Measurements from ENCODE around the gene FAM3A. TPM values are rescaled to one million over a fixed set of nuclear protein-coding genes. Genes with fewer than 3 reads are reported as not detected.

FAM3A gene
- total and polyA plus RNA-seq, 10 of the 15 experiments (the other 5 are each of a cell fraction or from before 2014, with no cell fraction given), result 0.29 to 21.1 (median 11.4) TPM

DNA sequence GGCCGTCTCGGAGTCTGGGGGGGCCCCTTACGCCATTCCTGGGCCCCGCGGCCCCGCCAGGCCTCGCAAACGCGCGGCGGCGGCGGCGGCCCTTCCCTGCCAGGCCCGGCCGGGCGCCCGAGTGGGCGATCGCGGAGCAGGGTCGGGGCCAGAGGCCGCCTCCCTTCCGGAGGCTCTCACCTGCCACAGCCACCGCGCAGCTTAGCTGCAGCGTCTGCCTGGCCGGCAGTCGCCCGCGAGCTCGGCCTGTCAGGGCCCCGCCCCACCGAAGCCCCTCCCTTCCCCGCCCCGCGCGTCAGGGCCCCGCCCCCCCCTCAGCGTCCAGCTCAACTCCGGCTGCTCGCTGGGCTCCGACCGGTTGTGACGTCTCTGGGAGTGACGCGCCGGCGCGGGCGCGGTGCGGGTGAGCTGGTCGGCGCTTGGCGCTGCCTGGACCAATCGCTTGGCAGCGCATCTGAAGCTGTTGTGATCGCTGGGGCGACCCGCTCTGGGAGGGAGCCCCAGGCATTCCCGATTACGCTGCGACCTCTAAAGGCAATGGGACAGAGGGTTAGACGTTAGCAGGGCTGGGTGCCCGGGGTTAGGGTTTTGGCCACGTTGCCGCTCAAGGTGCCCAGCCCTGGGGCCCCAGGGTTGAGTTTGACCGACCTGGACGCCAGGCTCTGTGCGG, 25.5 kb downstream of the FAM3A start, which contains the start of gene SLC10A3 (continued):
- TF ChIP-seq, protein P1, sequence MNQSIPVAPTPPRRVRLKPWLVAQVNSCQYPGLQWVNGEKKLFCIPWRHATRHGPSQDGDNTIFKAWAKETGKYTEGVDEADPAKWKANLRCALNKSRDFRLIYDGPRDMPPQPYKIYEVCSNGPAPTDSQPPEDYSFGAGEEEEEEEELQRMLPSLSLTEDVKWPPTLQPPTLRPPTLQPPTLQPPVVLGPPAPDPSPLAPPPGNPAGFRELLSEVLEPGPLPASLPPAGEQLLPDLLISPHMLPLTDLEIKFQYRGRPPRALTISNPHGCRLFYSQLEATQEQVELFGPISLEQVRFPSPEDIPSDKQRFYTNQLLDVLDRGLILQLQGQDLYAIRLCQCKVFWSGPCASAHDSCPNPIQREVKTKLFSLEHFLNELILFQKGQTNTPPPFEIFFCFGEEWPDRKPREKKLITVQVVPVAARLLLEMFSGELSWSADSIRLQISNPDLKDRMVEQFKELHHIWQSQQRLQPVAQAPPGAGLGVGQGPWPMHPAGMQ (IDR thresholded peaks at IDR 0.05; ENCODE audit: borderline replicate concordance), result no peak
- TF ChIP-seq SREBF2 (IDR thresholded peaks at IDR 0.05; ENCODE audit: low read length), result no peak
- TF ChIP-seq STAT3 (IDR thresholded peaks at IDR 0.05; ENCODE audit: low read depth, low read length), result no peak
- peak; percentile 57; the same call in 1 of the 2 replicates for TF ChIP-seq PML (IDR thresholded peaks at IDR 0.05; ENCODE audit: low read length)
- no peak for TF ChIP-seq RAD21 (IDR thresholded peaks at IDR 0.05; ENCODE audit: insufficient read depth, low read depth, low read length)
- TF ChIP-seq, protein P2, sequence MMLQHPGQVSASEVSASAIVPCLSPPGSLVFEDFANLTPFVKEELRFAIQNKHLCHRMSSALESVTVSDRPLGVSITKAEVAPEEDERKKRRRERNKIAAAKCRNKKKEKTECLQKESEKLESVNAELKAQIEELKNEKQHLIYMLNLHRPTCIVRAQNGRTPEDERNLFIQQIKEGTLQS (IDR thresholded peaks at IDR 0.05; ENCODE audit: borderline replicate concordance, extremely low read depth, low read depth, low read length), result no peak
- TF ChIP-seq NFXL1 (IDR thresholded peaks at IDR 0.05; ENCODE audit: borderline replicate concordance), result 0 out of 2 replicates have a peak, but pooled peaks have one; percentile 29
- no peak for TF ChIP-seq WRNIP1 (IDR thresholded peaks at IDR 0.05; ENCODE audit: borderline replicate concordance, low read depth, low read length)
- no peak for TF ChIP-seq MYC (IDR thresholded peaks at IDR 0.05; ENCODE audit: insufficient read depth, insufficient read length, insufficient replicate concordance, low read length, severe bottlenecking)
- no peak for TF ChIP-seq EP300 (IDR thresholded peaks at IDR 0.05; ENCODE audit: borderline replicate concordance in 1 of 2, control insufficient read depth in 1 of 2, low read depth in 2 of 2, low read length in 2 of 2)
- TF ChIP-seq ZNF207 (IDR thresholded peaks at IDR 0.05; ENCODE audit: borderline replicate concordance), result no peak
- no peak for TF ChIP-seq NR2C2 (IDR thresholded peaks at IDR 0.05; ENCODE audit: borderline replicate concordance, control insufficient read depth, insufficient read length, low read depth)
- TF ChIP-seq MAX (IDR thresholded peaks at IDR 0.05; ENCODE audit: low read depth, low read length), result no peak
- TF ChIP-seq POLR2AphosphoS2 (IDR thresholded peaks at IDR 0.05; ENCODE audit: low read depth, low read length), result 0 out of 2 replicates have a peak, but pooled peaks have one; percentile 23
- TF ChIP-seq SUPT20H (IDR thresholded peaks at IDR 0.05; ENCODE audit: borderline replicate concordance, control insufficient read depth, low read depth, low read length), result no peak
- no peak for TF ChIP-seq FOXM1 (IDR thresholded peaks at IDR 0.05; ENCODE audit: low read depth, low read length)
- TF ChIP-seq NFIC (IDR thresholded peaks at IDR 0.05; ENCODE audit: low read depth, low read length), result no peak
- TF ChIP-seq BRCA1 (IDR thresholded peaks at IDR 0.05; ENCODE audit: low read depth, low read length), result no peak
- 0 out of 2 replicates have a peak, but pooled peaks have one; percentile 27 for TF ChIP-seq NFYB (IDR thresholded peaks at IDR 0.05; ENCODE audit: insufficient read depth, low read depth, low read length)
- TF ChIP-seq PAX8 (IDR thresholded peaks at IDR 0.05), result no peak
- peak; percentile 90 for TF ChIP-seq CREB1 (IDR thresholded peaks at IDR 0.05; ENCODE audit: low read depth)
- TF ChIP-seq SPI1 (IDR thresholded peaks at IDR 0.05; ENCODE audit: borderline replicate concordance, insufficient read depth, low read depth, low read length), result no peak
- no peak for TF ChIP-seq ELK1 (IDR thresholded peaks at IDR 0.05; ENCODE audit: low read depth, low read length)
